ENCODE results near the gene GALNT18. TPM values are rescaled to one million over a fixed set of nuclear protein-coding genes. Genes with fewer than 3 reads are reported as not detected.

The GALNT18 gene
- total RNA-seq, 1 experiment from 2014 or later = not detected

GRCh38 chr11:11640152-11640551 is 18.3 kb upstream of the GALNT18 start:
- intact Hi-C loops (cut with micrococcal nuclease; ENCODE audit: unreplicated experiment) = no loop called here
- ChIA-PET POLR2A (ENCODE audit: unreplicated experiment) (no interaction called here), CTCF (no interaction called here)
- BruUV-seq (replicated peaks) = no TSS peak
- Histone ChIP-seq H3F3A (ENCODE audit: insufficient read depth, low read depth) (no peaks in the 10 kb centered on the region), H3K4me3 (no peak overlapping the region), H3K4me1 (replicated peaks; ENCODE audit: insufficient read depth) (no peaks in the 10 kb centered on the region), H4K20me1 (ENCODE audit: insufficient read depth) (no peaks in the 10 kb centered on the region), H2AFZ (no peak overlapping the region), H3K27ac (no peak overlapping the region), H3K9me2 (ENCODE audit: insufficient read depth) (no peaks in the 10 kb centered on the region), H3K79me2 (ENCODE audit: low read depth) (no peaks in the 10 kb centered on the region), H3K4me2 (no peak overlapping the region), H3K27me3 (ENCODE audit: insufficient read depth, low read depth) (0 out of 2 replicates have a peak, but pooled peaks cover 4% of the 10 kb centered on the region), H3K36me3 (ENCODE audit: low read depth) (no peaks in the 10 kb centered on the region), H3K9me3 (ENCODE audit: insufficient read depth, low read depth) (no peaks in the 10 kb centered on the region)
- TF ChIP-seq CTCF (conservative IDR thresholded peaks at IDR 0.05) (no peak), EZH2 (IDR thresholded peaks at IDR 0.05; ENCODE audit: low read depth) (no peak)
- DNase-seq = no peak

DNA sequence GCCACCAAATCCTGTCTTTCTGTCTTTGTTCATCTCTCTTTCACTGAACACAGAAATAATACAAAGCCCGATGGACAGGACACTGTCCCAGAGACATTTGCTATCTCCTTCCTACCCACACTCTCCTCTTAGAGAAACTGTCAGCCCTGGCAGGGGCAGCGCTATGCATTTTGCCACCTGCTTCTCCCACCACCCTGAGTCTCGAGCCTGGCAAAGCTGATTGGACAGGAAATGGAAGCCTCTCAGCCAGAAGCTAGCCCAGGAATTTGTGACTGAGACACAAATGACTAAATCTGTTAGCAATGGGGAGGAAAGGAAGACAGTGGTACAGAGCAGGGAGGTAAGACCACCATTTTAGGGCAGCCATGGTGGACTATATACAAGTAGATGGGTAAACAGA is 14.9 kb upstream of the GALNT18 start:
- no peak for DNase-seq
- no peaks in the 10 kb centered on the region for H3K36me3 ChIP-seq (ENCODE audit: low read depth)
- H2AFZ ChIP-seq = no peak overlapping the region
- TF ChIP-seq EZH2 (IDR thresholded peaks at IDR 0.05; ENCODE audit: low read depth) (no peak), CTCF (conservative IDR thresholded peaks at IDR 0.05) (no peak)
- ChIA-PET POLR2A (ENCODE audit: unreplicated experiment) (no interaction called here), CTCF (no interaction called here)
- no peak overlapping the region for H3K4me2 ChIP-seq
- no peaks in the 10 kb centered on the region for H3K79me2 ChIP-seq (ENCODE audit: low read depth)
- H4K20me1 ChIP-seq (ENCODE audit: insufficient read depth) = no peaks in the 10 kb centered on the region
- intact Hi-C loops (cut with micrococcal nuclease; ENCODE audit: unreplicated experiment) = no loop called here
- no peaks in the 10 kb centered on the region for H3K9me3 ChIP-seq (ENCODE audit: insufficient read depth, low read depth)
- no peak overlapping the region for H3K4me3 ChIP-seq
- peaks cover 8% of the 10 kb centered on the region; the same call in 1 of the 2 replicates for H3K27me3 ChIP-seq (ENCODE audit: insufficient read depth, low read depth)
- H3K27ac ChIP-seq = no peak overlapping the region
- H3F3A ChIP-seq (ENCODE audit: insufficient read depth, low read depth) = no peaks in the 10 kb centered on the region
- no TSS peak for BruUV-seq (replicated peaks)
- no peaks in the 10 kb centered on the region for H3K9me2 ChIP-seq (ENCODE audit: insufficient read depth)
- no peaks in the 10 kb centered on the region for H3K4me1 ChIP-seq (replicated peaks; ENCODE audit: insufficient read depth)

DNA sequence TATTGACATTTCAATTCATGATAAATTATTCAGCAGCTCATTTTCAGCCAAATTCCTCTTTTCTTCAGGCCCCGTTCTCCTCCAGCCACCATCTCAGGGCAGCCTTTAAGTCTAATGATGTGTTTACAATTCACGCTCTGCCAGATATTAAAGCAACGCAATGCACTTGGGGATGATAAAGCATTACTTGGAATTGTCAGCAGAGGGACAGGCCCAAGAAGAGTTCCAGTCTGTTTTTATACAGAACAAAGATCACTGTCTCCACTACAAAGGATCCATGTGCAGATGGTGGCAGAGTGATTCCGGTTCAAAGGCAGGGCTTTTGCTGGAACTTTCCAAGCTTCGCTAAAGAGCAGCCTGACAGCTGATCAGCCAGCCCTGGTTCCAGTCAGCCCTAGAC is 13.6 kb upstream of the GALNT18 start:
- Histone ChIP-seq H3K4me2 (no peak overlapping the region), H2AFZ (no peak overlapping the region), H3K27ac (no peak overlapping the region), H3K4me1 (replicated peaks; ENCODE audit: insufficient read depth) (no peaks in the 10 kb centered on the region), H4K20me1 (ENCODE audit: insufficient read depth) (no peaks in the 10 kb centered on the region), H3K9me2 (ENCODE audit: insufficient read depth) (no peaks in the 10 kb centered on the region), H3K36me3 (ENCODE audit: low read depth) (no peaks in the 10 kb centered on the region), H3K27me3 (ENCODE audit: insufficient read depth, low read depth) (peaks cover 9% of the 10 kb centered on the region; the same call in 1 of the 2 replicates), H3F3A (ENCODE audit: insufficient read depth, low read depth) (no peaks in the 10 kb centered on the region), H3K4me3 (no peak overlapping the region), H3K9me3 (ENCODE audit: insufficient read depth, low read depth) (no peaks in the 10 kb centered on the region), H3K79me2 (ENCODE audit: low read depth) (no peaks in the 10 kb centered on the region)
- intact Hi-C loops (cut with micrococcal nuclease; ENCODE audit: unreplicated experiment) = no loop called here
- no TSS peak for BruUV-seq (replicated peaks)
- no peak for TF ChIP-seq CTCF (conservative IDR thresholded peaks at IDR 0.05)
- no peak for TF ChIP-seq EZH2 (IDR thresholded peaks at IDR 0.05; ENCODE audit: low read depth)
- ChIA-PET POLR2A (ENCODE audit: unreplicated experiment) (no interaction called here), CTCF (no interaction called here)
- DNase-seq = no peak
